ACC112 (cell line): ENCODE data around the gene CD44.

Source experiments
- H2AFZ ChIP-seq: fragments of 200-600 bp; sonication (generic); one replicate; pipeline ENCODE4 v1.6.0; 2017; ENCODE audit warnings: antibody characterized with exemption, low read length; ENCODE audit not compliant: unreplicated experiment
- H3K27ac ChIP-seq: fragments of 200-600 bp; sonication (generic); 2 replicates; pipeline ENCODE4 v1.5.1; 2014; ENCODE audit warnings: low read depth, mild to moderate bottlenecking, antibody characterized with exemption, low read length, moderate library complexity
- H3K27me3 ChIP-seq: fragments of 200-600 bp; sonication (generic); 2 replicates; pipeline ENCODE4 v1.6.1; 2014; ENCODE audit warnings: mild to moderate bottlenecking, antibody characterized with exemption, low read length, moderate library complexity, mixed read lengths; ENCODE audit not compliant: insufficient read depth
- H3K36me3 ChIP-seq: fragments of 200-600 bp; sonication (generic); 2 replicates; pipeline ENCODE4 v1.6.1; 2016; ENCODE audit warnings: mild to moderate bottlenecking, antibody characterized with exemption, low read length, moderate library complexity, mixed read lengths; ENCODE audit not compliant: insufficient read depth
- H3K4me1 ChIP-seq: fragments of 200-600 bp; sonication (generic); one replicate; pipeline ENCODE4 v1.6.1; 2016; ENCODE audit warnings: low read length, mixed read lengths; ENCODE audit not compliant: insufficient read depth, unreplicated experiment, control insufficient read depth
- H3K4me3 ChIP-seq: fragments of 200-600 bp; sonication (generic); 2 replicates; pipeline ENCODE4 v1.5.1; 2014; ENCODE audit warnings: mild to moderate bottlenecking, low read depth, low read length
- H3K79me2 ChIP-seq: fragments of 200-600 bp; sonication (generic); one replicate; pipeline ENCODE4 v1.6.0; 2016; ENCODE audit warnings: low read length; ENCODE audit not compliant: control insufficient read depth, unreplicated experiment, insufficient read depth

CD44 gene

DNA sequence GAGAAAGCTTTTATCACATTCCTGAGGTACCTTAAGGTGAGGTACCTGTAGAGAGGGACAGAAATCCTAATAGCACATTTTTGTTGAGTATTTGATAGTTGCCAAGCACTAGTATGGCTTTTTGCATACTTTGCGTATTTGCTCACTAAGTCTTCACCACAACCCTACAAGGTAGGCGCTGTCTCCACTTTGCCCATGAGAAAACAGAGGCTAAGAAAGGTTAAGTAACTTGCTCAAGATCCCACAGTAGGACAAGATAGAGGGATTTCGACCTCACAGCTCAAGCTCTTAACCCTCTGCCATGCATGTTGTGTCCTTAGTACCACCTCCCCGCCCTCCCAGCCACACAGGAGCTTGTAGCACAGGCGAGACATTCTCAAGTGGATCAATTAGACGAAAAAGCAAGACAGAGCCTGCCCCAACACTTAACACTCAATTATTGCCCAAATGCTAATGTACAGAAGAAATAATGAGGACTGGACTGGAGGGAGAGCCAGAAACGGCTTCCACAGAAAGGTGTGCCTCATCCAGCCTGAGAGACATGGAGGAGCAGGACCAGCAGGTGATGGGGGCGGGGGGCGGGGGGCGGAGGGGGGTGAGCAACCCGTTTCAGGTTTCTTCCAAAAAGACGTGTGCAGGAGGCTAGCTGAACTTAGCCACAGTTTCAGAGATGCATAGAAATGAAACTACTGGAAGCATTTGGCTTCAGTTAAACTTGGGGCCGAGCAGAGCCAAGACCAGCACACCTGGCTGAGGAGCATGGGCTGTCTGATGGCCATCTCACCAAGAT is 26.7 kb upstream of the CD44 start:
- H3K4me3 ChIP-seq, result no peak overlapping the region
- peak overlapping the region; percentile 35 for H2AFZ ChIP-seq
- no peaks in the 10 kb centered on the region for H3K36me3 ChIP-seq
- peaks cover 18% of the 10 kb centered on the region for H3K4me1 ChIP-seq
- no peaks in the 10 kb centered on the region for H3K27me3 ChIP-seq
- H3K27ac ChIP-seq, result peak overlapping the region; percentile 79
- no peaks in the 10 kb centered on the region for H3K79me2 ChIP-seq

DNA sequence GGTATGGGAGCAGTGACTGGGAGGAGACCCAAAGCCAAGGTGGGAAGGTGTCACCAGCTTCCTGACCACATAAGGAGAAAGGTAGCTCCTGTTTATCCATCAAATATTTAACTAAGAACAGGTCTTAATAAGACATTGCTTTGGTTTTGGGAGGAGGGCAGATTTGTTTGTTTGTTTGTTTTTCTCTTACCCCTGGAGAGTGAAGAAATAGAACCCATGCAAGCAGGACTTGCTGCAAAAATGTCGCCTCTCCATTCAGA is 26.2 kb upstream of the CD44 start:
- Histone ChIP-seq H3K27ac (no peak overlapping the region), H3K36me3 (no peaks in the 10 kb centered on the region), H3K4me3 (no peak overlapping the region), H2AFZ (no peak overlapping the region), H3K79me2 (no peaks in the 10 kb centered on the region), H3K4me1 (peaks cover 18% of the 10 kb centered on the region), H3K27me3 (no peaks in the 10 kb centered on the region)

DNA sequence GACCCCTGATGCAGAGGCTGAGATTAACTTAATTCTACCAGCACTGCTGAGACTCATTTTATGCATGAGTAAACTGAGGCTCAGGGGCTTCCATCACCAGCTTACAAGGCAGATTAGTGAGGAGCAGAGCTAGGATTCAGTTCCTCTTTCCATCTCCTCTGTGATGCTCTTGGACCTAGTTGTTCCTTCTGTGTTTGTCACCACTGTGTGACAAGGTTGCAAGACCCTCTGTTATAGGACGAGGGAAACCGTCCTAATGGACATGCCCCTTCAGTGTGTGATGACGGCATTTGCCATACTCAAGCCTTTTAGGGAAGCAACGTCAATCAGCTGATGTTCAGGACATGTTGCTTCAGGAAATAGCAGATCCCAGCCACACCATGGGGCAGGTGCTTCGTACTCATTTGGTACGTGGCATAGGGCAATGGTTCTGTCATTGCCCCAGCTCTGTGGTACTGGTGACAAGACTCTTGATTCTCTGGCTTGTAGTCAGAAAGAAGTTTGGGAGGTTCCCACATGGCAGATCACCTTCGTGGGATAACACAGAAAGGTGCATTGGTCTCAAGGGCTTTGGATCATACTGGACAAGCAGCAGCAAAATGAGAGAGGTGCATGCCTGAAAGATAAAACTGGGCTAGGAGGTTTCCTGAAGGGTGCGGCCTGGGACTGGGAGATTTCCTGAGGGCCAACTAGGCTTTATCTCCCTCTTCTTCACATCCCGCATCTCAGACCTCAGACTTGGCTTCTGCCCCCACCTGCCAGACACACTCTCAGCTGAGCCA is 23.9 kb upstream of the CD44 start:
- H2AFZ ChIP-seq, result no peak overlapping the region
- no peaks in the 10 kb centered on the region for H3K79me2 ChIP-seq
- H3K27ac ChIP-seq, result no peak overlapping the region
- H3K4me3 ChIP-seq, result no peak overlapping the region
- H3K27me3 ChIP-seq, result peaks cover 11% of the 10 kb centered on the region
- H3K36me3 ChIP-seq, result no peaks in the 10 kb centered on the region
- H3K4me1 ChIP-seq, result peaks cover 18% of the 10 kb centered on the region

DNA sequence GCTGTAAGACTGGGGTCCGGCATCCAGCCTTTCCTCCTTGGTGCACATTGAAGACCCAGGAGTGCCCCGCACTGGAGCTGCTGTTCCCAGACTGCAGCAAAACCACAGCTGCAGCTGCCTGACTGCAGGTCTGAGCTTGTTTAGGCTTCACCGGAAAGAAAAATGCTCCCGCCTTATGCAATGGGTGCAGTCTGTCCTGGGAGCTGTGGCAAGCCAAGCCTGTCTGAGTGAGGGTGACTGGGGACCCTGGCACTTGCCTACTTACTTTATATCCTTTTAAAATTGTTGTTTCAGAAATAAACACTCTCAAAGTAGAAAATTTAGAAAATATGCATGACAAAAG is 23.3 kb upstream of the CD44 start:
- peaks cover 17% of the 10 kb centered on the region for H3K27me3 ChIP-seq
- no peak overlapping the region for H3K27ac ChIP-seq
- no peak overlapping the region for H3K4me3 ChIP-seq
- H3K4me1 ChIP-seq, result peaks cover 16% of the 10 kb centered on the region
- no peak overlapping the region for H2AFZ ChIP-seq
- no peaks in the 10 kb centered on the region for H3K36me3 ChIP-seq
- H3K79me2 ChIP-seq, result no peaks in the 10 kb centered on the region

DNA sequence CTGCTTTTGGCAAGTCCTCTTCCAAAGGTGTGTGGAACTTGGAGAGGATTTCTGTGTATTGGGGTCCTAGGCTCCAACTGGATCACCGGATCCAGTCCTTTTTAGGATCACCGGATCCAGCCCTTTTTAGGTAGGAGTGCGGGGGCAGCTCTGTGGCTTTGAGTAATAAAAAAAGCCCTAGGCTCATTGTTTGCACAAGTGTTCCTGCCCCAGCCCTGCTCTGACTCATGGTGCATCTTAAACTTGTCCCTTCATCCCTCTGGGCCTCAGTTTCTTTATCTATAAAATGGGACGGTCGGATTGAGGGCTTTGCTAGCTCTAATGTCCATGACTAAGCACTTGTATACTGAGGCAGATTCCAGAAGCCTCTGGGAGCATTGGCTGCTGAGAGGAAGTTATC is 22.7 kb upstream of the CD44 start:
- H3K4me1 ChIP-seq, result peaks cover 10% of the 10 kb centered on the region
- no peak overlapping the region for H2AFZ ChIP-seq
- peaks cover 23% of the 10 kb centered on the region for H3K27me3 ChIP-seq
- no peaks in the 10 kb centered on the region for H3K79me2 ChIP-seq
- H3K36me3 ChIP-seq, result no peaks in the 10 kb centered on the region
- no peak overlapping the region for H3K4me3 ChIP-seq
- H3K27ac ChIP-seq, result no peak overlapping the region

DNA sequence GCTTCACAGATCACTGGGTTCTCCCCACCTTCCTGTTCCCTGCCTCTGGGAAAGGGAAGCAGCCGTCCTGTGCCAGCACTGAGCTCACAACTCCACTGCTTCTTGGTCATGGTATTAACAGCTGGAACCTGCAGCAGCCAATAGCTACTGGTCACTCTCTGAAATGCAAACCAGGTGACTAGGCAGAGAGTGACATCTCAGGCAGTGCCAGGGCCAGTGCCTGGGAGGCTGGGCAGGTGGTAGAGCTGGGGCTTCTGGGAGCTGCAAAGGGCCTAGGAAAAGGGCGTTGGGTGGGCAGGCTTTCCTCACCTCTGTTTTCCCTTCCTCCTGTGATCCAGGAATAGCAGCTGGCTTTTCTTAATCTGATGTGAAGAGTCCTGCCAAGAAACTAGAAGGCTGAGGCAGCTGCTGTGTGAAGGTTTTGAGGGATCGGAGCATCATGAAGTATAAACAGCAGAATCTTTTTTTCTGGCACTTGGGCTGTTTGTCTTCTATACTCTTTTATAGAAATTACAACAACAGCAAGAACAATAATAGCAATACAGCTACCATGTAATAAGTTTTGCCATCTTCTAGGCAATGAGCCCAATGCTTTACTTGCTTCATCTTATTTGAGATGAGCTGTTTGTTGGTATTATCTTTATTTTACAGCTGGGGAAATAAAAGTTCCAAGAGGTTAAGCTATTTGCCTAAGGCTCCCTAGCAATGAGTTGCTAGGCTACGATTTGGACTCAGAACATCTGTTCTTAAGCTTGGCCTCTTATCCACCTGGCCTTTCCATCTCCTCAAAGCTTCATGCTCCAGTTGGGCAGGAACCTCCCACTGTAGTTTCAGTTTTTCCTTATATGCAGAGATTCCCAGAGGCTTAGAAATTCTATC is 22.0 kb upstream of the CD44 start:
- no peaks in the 10 kb centered on the region for H3K79me2 ChIP-seq
- no peaks in the 10 kb centered on the region for H3K36me3 ChIP-seq
- H2AFZ ChIP-seq, result no peak overlapping the region
- no peak overlapping the region for H3K4me3 ChIP-seq
- peaks cover 2% of the 10 kb centered on the region for H3K4me1 ChIP-seq
- peaks cover 30% of the 10 kb centered on the region for H3K27me3 ChIP-seq
- H3K27ac ChIP-seq, result no peak overlapping the region

DNA sequence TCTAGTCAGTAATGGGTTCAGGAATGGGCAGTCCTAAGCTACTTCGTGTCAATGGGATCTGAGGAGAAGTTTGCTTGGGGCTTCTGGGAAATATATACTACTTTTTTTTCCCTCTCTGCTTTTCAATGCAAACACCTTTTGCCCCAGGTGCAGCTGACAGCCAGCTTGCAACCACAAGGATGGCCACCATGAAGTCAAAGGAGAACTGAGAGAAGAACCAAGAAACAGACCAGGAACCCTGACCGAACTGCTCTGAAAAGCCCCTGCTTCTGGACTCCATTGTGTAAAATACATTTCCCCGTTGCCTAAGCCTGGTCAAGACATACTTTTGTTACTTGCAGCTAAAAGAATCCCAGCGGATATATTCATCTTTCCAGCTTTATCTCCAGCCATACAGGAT is 20.1 kb upstream of the CD44 start:
- Histone ChIP-seq H3K79me2 (no peaks in the 10 kb centered on the region), H3K27me3 (peaks cover 37% of the 10 kb centered on the region), H2AFZ (no peak overlapping the region), H3K4me3 (no peak overlapping the region), H3K4me1 (no peaks in the 10 kb centered on the region), H3K36me3 (no peaks in the 10 kb centered on the region), H3K27ac (no peak overlapping the region)

DNA sequence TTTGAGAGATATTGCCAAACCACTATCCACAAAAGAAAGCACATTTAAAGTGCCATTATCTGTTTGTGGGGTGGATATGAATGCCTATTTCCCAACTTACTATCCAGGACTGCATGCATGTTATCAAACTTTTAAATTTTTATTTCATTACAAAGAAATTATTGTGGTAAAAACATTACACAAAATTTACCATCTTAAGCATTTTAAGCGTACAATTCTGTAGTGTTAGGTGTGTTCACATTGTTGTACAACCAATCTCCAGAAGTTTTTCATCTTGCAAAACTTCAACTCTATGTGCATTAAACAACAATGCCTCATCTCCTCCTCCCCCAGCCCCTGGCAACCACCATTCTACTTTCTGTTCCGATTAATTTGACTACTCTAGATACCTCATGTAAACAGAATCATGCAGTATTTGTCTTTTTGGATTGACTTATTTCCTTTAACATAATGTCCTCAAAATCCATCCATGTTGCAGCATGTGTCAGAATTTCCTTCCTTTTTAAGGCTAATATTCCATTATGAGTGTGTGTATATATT is 17.6 kb upstream of the CD44 start:
- no peaks in the 10 kb centered on the region for H3K36me3 ChIP-seq
- H3K4me3 ChIP-seq, result no peak overlapping the region
- no peak overlapping the region for H3K27ac ChIP-seq
- H2AFZ ChIP-seq, result no peak overlapping the region
- H3K4me1 ChIP-seq, result no peaks in the 10 kb centered on the region
- no peaks in the 10 kb centered on the region for H3K79me2 ChIP-seq
- H3K27me3 ChIP-seq, result peaks cover 37% of the 10 kb centered on the region

DNA sequence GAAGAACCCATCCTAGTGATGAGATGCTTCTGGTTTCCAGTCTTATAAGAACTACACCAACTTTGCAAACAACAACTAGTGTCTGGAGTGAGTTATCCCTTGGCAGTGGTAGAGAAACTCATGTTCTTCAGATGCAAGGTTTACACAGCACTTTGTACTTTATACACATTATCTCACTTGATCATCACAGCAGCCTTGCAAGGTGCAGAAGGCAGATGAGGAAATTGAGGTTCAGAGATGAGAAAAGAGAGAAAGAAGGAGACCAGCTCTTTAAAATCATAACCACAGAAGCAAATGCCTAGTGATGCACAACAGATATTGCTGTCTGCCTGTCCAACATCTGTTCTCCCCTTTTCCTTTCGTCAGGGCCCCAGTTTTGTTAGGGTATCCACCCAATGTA is 16.7 kb upstream of the CD44 start:
- Histone ChIP-seq H2AFZ (no peak overlapping the region), H3K4me3 (no peak overlapping the region), H3K79me2 (no peaks in the 10 kb centered on the region), H3K4me1 (no peaks in the 10 kb centered on the region), H3K27me3 (peaks cover 37% of the 10 kb centered on the region), H3K27ac (no peak overlapping the region), H3K36me3 (no peaks in the 10 kb centered on the region)

DNA sequence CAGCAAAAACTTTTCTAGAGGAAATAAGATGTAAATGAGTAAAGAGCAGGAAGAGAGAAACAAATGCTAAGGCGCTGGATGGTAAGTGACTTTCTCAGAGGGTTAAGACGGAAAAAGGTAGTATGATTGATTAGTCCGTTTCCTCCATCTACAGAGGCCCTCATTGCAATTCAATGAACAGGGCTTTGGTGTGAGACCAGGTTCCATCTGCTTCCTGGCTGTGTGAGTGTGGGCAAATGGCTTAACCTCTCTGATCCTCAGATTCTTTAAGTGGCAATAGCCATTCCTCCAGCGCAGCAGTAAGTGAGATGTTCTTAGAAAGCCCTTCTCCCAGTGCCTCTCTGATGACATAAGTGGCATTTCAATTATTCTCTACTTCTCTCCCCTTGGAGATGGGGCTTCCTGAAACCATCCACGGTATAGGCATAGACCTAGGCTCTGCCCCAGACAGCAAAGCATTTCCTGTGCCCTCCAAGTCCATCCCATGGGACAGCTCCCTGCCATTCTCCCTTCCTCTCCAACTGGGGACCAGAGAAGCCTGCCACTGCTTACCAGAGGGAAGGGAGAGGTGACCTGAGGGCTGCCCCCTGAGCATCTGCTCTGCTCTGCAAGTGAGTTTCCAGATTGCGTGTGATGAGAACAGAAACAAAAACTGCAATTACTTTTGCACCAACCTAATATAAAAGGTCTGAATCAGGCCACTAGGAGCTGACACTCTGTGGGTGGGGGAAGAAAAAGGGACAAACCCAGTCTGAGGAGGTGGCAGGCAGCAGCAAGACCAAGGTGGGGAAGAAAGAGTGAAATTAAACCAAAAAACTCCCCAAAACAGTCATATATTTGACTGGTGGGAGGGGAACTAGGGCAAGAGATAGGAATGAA is 12.7 kb upstream of the CD44 start:
- Histone ChIP-seq H3K27ac (no peak overlapping the region), H3K4me3 (no peak overlapping the region), H3K79me2 (no peaks in the 10 kb centered on the region), H2AFZ (no peak overlapping the region), H3K27me3 (peaks cover 14% of the 10 kb centered on the region), H3K4me1 (no peaks in the 10 kb centered on the region), H3K36me3 (no peaks in the 10 kb centered on the region)
